ENCODE data around the gene NUP205.

DNA sequence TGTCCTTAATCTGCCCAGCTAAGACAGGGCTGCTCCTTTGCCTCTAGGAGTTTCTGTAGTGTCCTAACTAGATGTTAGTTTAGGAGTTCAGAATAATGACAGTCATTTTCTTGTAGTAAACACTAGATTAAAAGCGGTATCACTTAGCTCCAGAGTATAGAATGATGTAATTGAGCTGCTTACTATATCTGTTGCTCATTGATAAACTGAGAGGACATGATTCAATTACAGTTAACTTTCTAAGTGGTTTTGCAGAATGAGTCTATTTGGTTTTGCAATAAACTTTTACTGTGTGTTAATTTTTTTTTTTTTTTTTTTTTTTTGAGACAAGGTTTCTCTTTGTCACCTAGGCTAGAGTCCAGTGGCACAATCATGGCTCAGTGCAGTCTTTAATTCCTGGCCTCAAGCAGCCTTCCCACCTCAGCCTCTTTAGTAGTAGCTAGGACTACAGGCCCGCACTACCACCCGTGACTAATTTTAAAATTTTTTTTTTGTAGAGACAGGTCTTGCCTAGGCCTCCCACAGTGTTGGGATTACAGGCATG is 106.4 kb downstream of the NUP205 start:
- no peak for TF ChIP-seq EZH2 (IDR thresholded peaks at IDR 0.05; ENCODE audit: borderline replicate concordance, insufficient read depth, low read depth, low read length, poor library complexity, severe bottlenecking)
- TF ChIP-seq CTCF (IDR thresholded peaks at IDR 0.05), result no peak
